Measurements from ENCODE around the gene INPP4B.

Gene INPP4B

GRCh38 chr4:142347241-142347640 is 498.9 kb downstream of the INPP4B start:
- DNase-seq (ENCODE audit: low read depth) = peak; percentile 20

GRCh38 chr4:142345924-142346323 is 500.2 kb downstream of the INPP4B start:
- DNase-seq (ENCODE audit: low read depth) = no peak

- DNase-seq (ENCODE audit: low read depth) = no peak
These were observed 504.8 kb downstream of the INPP4B start for GRCh38 chr4:142341268-142341667.

GRCh38 chr4:142339053-142339452 is 507.0 kb downstream of the INPP4B start:
- no peak for DNase-seq (ENCODE audit: low read depth)

GRCh38 chr4:142336251-142336934 is 509.7 kb downstream of the INPP4B start:
- no peak for DNase-seq (ENCODE audit: low read depth)

- DNase-seq (ENCODE audit: low read depth) = no peak
These were observed 511.2 kb downstream of the INPP4B start for GRCh38 chr4:142334931-142335330.

- DNase-seq (ENCODE audit: low read depth) = no peak
These were observed 514.5 kb downstream of the INPP4B start for GRCh38 chr4:142331646-142332045.

- no peak for DNase-seq (ENCODE audit: low read depth)
These were observed 515.0 kb downstream of the INPP4B start for GRCh38 chr4:142331132-142331531.

GRCh38 chr4:142330311-142330710 is 515.8 kb downstream of the INPP4B start:
- DNase-seq (ENCODE audit: low read depth) = no peak

- no peak for DNase-seq (ENCODE audit: low read depth)
These were observed 516.8 kb downstream of the INPP4B start for GRCh38 chr4:142329313-142329712.

GRCh38 chr4:142326181-142326580 is 519.9 kb downstream of the INPP4B start:
- DNase-seq (ENCODE audit: low read depth) = no peak

GRCh38 chr4:142324572-142324971 is 521.5 kb downstream of the INPP4B start:
- no peak for DNase-seq (ENCODE audit: low read depth)

- DNase-seq (ENCODE audit: low read depth) = no peak
These were observed 523.1 kb downstream of the INPP4B start for GRCh38 chr4:142322996-142323395.

GRCh38 chr4:142318280-142318679 is 527.8 kb downstream of the INPP4B start:
- DNase-seq (ENCODE audit: low read depth) = no peak

- no peak for DNase-seq (ENCODE audit: low read depth)
These were observed 529.2 kb downstream of the INPP4B start for GRCh38 chr4:142316913-142317312.

- no peak for DNase-seq (ENCODE audit: low read depth)
These were observed 530.1 kb downstream of the INPP4B start for GRCh38 chr4:142316025-142316424.

- DNase-seq (ENCODE audit: low read depth) = no peak
These were observed 531.4 kb downstream of the INPP4B start for GRCh38 chr4:142314686-142315085.

- DNase-seq (ENCODE audit: low read depth) = no peak
These were observed 531.9 kb downstream of the INPP4B start for GRCh38 chr4:142314247-142314646.

- DNase-seq (ENCODE audit: low read depth) = no peak
These were observed 533.7 kb downstream of the INPP4B start for GRCh38 chr4:142312391-142312790.

- DNase-seq (ENCODE audit: low read depth) = no peak
These were observed 534.2 kb downstream of the INPP4B start for GRCh38 chr4:142311916-142312315.

- no peak for DNase-seq (ENCODE audit: low read depth)
These were observed 536.3 kb downstream of the INPP4B start for GRCh38 chr4:142309772-142310171.

GRCh38 chr4:142307857-142308256 is 538.2 kb downstream of the INPP4B start:
- no peak for DNase-seq (ENCODE audit: low read depth)

- no peak for DNase-seq (ENCODE audit: low read depth)
These were observed 548.8 kb downstream of the INPP4B start for GRCh38 chr4:142297313-142297712.

- no peak for DNase-seq (ENCODE audit: low read depth)
These were observed 552.6 kb downstream of the INPP4B start for GRCh38 chr4:142293536-142293935.

Data from HS-5 (cell line).